ENCODE results near the gene ZSCAN21.

ZSCAN21 gene

GRCh38 chr7:100057006-100057405 lies 7.4 kb downstream of the ZSCAN21 start:
- ChIA-PET CTCF (interaction anchor here (17.4 kb wide), 1 partner anchor 64 kb away, joined by 363 read pairs; no protein-coding TSS in a partner anchor), POLR2A (no interaction called here)
- no peak for DNase-seq (ENCODE audit: low read depth, low spot score)
- TF ChIP-seq CTCF (IDR thresholded peaks at IDR 0.05; ENCODE audit: insufficient read depth, low read length, missing control alignments): no peak
- no peak overlapping the region for H3K4me3 ChIP-seq (ENCODE audit: low read depth, low read length)

GRCh38 chr7:100059251-100059739 lies 9.7 kb downstream of the ZSCAN21 start:
- H3K4me3 ChIP-seq (ENCODE audit: low read depth, low read length): no peak overlapping the region
- TF ChIP-seq CTCF (IDR thresholded peaks at IDR 0.05; ENCODE audit: insufficient read depth, low read length, missing control alignments): no peak
- ChIA-PET CTCF (interaction anchor here (1.2 to 17.4 kb wide), 5 partner anchors 8 to 145 kb away, joined by 5 to 363 read pairs (median 5); partner anchors contain the start of gene ZSCAN21), POLR2A (interaction anchor here (1.2 kb wide), 1 partner anchor 9 kb away, joined by 3 read pairs; no protein-coding TSS in a partner anchor)
- no peak for DNase-seq (ENCODE audit: low read depth, low spot score)

GRCh38 chr7:100061518-100062193 lies 12.1 kb downstream of the ZSCAN21 start:
- CTCF ChIA-PET: interaction anchor here (0.7 to 17.4 kb wide), 4 partner anchors 9 to 82 kb away, joined by 3 to 363 read pairs (median 3); no protein-coding TSS in a partner anchor
- POLR2A ChIA-PET: no interaction called here
- no peak for DNase-seq (ENCODE audit: low read depth, low spot score)
- TF ChIP-seq CTCF (IDR thresholded peaks at IDR 0.05; ENCODE audit: insufficient read depth, low read length, missing control alignments): no peak
- H3K4me3 ChIP-seq (ENCODE audit: low read depth, low read length): no peak overlapping the region

GRCh38 chr7:100063376-100063775 lies 13.8 kb downstream of the ZSCAN21 start:
- POLR2A ChIA-PET: interaction anchor here (1.3 kb wide), 1 partner anchor 32 kb away, joined by 3 read pairs; no protein-coding TSS in a partner anchor
- CTCF ChIA-PET: interaction anchor here (1.1 to 17.4 kb wide), 5 partner anchors 10 to 71 kb away, joined by 3 to 363 read pairs (median 7); partner anchors contain the start of gene ZNF3
- no peak overlapping the region for H3K4me3 ChIP-seq (ENCODE audit: low read depth, low read length)

GRCh38 chr7:100064162-100064561 lies 14.6 kb downstream of the ZSCAN21 start:
- ChIA-PET POLR2A (interaction anchor here (1.3 kb wide), 1 partner anchor 33 kb away, joined by 3 read pairs; no protein-coding TSS in a partner anchor), CTCF (interaction anchor here (0.7 to 17.4 kb wide), 6 partner anchors 11 to 86 kb away, joined by 3 to 363 read pairs (median 5); partner anchors contain the start of gene ZNF3)
- H3K4me3 ChIP-seq (ENCODE audit: low read depth, low read length): no peak overlapping the region
- no peak for DNase-seq (ENCODE audit: low read depth, low spot score)
- no peak for TF ChIP-seq CTCF (IDR thresholded peaks at IDR 0.05; ENCODE audit: insufficient read depth, low read length, missing control alignments)

More at GRCh38 chr7:100063376-100063775, 13.8 kb downstream of the ZSCAN21 start:
- DNase-seq (ENCODE audit: low read depth, low spot score): no peak
- no peak for TF ChIP-seq CTCF (IDR thresholded peaks at IDR 0.05; ENCODE audit: insufficient read depth, low read length, missing control alignments)

All from AG04449 (cell line).